Limb (tissue), 2 donors: ENCODE results near the gene ZNF423.
"Not testable (repeated sequence)": the region's sequence is repeated elsewhere in the genome, so short reads cannot be mapped to it uniquely, and the experiment has no call there.

Experiments used
- DNase-seq, 2 donors: peaks; one replicate each; pipeline ENCODE4 v3.0.0-alpha.2; 2016; ENCODE audit errors: extremely low spot score in 2 of 2

Gene ZNF423

GRCh38 chr16:49698931-49699840, 156.7 kb downstream of the ZNF423 start:
- DNase-seq, result peak; percentile 60 to 83

DNA sequence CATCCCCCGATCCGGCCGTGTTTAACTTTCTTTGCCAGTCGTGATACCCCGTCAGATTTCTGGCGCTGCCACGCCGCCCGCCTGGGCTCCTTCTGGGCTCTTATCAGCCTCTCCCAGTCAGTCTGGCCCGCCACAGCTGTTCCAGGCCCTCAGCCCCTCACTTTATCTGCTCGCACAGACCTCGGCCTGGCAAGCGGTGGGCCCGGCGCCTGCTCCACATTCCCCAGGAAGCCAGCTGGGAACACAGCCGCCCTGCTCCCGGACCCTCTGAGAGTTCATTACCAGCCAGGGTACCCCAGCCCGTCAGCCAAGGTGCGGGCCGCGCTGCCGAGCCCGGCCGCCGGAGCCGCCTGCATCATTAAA, 157.5 kb downstream of the ZNF423 start:
- DNase-seq, result peak; percentile 56 to 78

GRCh38 chr16:49697631-49698452, 158.1 kb downstream of the ZNF423 start:
- DNase-seq, result no peak

DNA sequence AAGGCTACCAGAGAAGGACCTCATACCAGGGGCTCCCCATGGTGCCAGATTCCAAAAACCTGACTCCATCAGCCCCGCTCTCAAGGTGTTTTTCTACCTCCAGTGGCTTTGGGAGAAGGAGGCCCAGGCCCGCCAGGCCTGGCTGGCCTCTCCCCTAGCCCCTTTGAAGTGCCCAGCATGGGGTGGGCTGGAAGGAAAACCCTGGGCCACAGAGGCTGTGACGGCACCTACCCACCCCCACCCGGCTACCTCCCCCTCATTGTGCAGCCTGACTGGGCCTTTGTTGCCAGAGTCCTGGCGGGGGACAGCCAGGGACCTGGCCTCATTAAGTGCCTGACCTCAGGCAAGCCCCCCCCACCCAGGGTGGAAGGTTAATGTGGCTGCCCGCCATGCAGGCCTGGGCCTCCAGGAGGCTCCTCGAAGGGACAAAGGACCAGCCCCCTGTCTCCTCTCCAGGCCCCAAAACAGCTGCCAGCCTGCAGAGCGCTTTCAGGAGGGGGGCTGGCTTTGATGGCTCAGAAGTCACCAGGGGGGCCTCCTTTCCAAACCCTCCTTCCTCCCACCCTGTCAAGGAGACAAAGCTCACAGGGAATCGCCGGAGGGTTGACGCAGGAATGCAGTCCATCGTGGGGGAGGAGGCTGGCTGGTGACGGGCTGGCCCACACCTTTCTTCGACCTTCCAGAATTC, 159.4 kb downstream of the ZNF423 start:
- DNase-seq, result peak in 1 of 2 donors; percentile 46

DNA sequence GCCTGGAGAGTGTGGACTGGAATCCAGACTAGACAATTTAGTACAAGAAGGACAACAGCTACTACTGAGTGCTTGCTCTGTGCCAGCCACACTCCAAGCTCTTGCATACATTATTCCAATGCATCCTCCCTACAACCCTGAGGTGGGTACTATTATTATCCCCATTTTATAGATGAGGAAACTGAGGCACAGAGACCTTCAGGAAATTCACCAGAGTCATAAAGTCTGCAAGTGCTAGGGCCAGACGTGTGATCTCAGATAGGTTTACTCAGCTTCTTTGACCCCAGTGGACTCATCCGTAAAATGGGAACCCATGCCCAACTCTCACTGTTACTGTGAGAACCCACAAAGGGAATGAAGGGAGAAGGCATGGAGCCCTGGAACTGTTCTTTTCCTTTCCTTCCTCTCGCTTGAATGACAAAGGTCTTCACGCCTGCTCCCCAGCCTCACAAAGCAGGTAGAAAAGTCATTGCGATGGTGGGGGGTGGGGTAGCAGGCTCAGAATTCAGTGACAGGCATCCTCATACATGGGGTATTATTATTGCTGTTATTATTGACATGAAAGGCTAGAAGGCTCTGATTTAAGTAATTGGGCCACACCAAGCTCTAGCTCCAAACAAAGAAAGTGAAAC, 160.0 kb downstream of the ZNF423 start:
- no peak for DNase-seq

- no peak for DNase-seq
Observed at GRCh38 chr16:49693445-49693844, 162.5 kb downstream of the ZNF423 start.

DNA sequence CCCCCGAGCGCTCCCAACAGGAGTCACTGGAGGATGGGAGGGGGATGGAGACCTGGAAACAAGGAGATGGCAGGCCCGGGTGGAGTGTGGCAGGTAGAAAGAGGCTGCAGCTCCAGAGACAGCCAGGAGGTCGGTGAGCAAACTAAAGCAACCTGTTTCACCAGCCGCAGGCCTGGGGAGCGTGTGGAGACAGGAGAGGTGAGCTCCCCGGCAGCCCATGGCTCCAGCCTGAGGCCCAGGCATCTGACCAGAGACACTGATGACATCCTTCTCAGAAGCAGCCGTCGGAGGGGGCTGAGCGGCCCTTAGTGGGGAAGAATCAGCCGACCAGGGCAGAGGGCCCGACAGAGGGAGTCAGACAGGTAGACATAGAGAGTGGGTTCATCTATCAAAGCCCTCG, 165.1 kb downstream of the ZNF423 start:
- no peak for DNase-seq

GRCh38 chr16:49688036-49688697, 167.7 kb downstream of the ZNF423 start:
- DNase-seq, result no peak

- no peak for DNase-seq
Observed at GRCh38 chr16:49687476-49688002, 168.4 kb downstream of the ZNF423 start.

- DNase-seq, result no peak
Observed at GRCh38 chr16:49684696-49685095, 171.2 kb downstream of the ZNF423 start.

DNA sequence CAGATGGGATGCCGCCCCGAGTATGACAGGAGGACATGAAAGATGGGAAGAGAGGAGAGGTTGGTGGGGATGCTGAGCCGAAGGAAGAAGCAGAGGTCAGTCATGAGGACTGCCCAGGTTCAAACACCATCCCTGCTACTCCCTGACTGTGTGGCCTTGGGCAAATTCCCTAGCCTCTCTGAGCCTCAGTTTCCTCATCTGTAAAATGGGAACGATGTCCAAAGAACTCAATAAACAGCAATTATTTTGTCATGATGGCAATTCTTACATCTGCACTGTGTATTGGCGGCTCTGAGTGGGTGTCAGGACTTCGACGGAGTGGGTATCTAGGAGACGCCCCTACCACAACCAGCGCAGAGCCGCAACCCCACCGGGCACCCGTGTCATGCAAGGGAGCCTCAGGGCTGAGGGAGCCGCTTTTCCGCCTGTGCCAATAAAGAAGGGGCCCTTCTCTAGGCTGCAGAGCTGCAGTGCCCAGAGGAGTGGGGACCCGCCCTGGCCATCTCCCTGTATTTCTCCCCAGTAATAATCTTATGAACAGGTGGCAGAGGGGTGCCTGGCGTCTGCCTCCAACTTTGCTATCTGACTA, 173.2 kb downstream of the ZNF423 start:
- DNase-seq, result no peak

DNA sequence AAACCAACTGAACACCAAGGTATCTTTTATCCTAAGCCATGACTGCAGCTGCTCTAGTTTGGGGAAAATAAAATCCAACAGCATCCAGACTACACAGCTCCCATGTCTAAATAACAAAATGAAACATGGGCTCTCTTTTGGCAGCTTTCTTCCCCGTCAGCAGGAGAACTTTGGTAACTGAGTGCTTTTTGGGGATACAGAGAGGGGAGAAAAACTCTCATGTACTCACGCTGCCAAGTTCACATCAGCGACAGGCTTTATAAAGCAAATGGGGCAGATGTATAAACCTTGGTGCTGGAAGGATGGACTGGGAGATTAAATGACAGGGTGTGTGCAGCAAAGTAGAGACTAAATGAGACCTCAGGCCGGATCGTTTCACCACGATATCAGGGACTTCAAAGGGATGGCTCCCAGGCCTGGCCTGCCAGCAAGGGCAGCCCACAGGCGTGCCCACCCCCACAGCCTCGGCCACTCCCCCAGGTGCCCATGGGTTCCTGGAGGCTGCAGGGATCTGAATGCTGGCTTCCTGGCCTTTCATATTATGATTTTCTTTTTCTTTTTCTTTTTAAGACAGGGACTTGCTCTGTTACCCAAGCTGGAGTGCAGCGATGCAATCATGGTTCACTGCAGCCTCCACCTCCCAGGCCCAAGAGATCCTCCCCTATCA, 174.6 kb downstream of the ZNF423 start:
- no peak for DNase-seq

GRCh38 chr16:49679095-49679494, 176.8 kb downstream of the ZNF423 start:
- no peak for DNase-seq

GRCh38 chr16:49677661-49678060, 178.3 kb downstream of the ZNF423 start:
- not testable (repeated sequence) for DNase-seq

GRCh38 chr16:49675413-49675812, 180.5 kb downstream of the ZNF423 start:
- peak in 1 of 2 donors; percentile 58 for DNase-seq

DNA sequence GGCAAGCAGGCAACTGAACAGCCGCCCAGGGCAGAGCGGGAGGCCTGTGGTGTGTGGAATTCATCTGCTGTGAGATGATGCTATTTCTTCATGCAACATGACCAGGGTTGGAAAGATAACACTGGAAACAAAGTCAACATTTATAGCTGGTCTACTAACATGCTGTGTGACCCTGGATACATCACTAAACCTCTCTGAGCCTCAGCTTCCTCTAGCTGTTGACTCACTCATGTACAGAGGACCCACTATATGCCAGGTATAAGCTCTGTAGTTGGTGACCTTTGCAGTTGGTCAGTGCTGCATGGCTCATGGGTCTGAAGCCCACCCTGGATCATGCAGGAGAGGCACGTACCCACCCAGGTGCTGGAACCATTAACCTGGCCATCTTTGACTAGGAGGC, 180.9 kb downstream of the ZNF423 start:
- DNase-seq, result no peak

DNA sequence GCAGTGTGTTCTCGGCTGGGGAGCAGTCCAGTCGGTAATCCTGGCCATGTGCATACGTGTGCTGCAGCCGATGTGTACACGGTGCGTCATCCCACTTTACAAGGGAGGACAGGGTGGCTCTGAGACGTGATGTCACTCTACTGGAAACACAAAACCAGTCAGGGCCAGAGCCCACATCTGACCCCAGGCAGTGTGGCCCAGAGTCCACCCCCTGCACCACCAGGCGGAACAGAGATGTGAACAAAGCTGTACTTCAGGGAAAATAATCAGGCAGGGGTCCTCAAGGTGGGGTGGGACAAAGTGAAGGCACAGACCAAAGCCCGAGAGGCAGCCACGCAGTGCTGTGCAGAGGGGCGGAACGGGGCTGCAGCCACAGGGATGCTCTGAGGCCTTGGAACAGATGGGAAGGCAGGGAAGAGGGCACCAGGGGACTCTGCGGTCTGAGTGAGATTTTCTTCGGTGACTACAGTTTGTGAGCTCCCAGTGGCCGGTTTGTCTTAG, 181.5 kb downstream of the ZNF423 start:
- no peak for DNase-seq

DNA sequence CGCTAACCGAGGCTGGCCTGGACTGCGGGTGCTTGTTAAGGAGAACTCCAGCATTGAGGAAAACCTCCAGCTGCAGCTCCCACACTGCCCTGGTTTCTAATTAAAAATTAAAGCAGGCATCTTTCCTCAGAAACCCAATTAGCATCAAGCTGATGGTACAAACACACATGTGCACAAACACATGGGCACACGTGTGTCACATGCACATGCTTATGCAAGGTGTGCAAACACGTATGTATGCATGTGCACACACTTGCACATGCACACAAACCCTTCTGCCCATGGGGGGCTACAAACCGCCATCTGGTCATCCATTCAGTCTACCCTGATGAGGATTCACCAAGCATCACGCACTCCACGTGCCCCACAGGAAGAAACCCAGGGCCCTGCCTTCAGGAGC, 182.5 kb downstream of the ZNF423 start:
- DNase-seq, result no peak

DNA sequence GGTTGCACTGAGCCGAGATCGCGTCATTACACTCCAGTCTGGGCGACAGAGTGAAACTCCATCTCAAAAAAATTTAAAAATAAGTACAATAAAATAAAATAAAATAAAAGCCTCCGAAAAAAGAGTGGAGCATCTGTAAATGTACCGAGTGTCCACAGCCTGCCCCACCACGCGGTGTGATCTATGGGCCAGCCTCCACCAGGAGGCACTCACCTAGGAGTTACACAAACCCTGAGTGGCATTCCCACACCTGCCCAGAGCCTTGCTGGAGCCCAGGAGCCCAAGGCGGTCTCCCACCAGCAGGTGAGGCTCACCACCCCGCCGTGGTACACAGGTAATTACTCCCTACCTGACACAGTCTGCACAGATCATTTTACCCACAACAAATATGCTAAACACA, 183.2 kb downstream of the ZNF423 start:
- DNase-seq, result no peak

DNA sequence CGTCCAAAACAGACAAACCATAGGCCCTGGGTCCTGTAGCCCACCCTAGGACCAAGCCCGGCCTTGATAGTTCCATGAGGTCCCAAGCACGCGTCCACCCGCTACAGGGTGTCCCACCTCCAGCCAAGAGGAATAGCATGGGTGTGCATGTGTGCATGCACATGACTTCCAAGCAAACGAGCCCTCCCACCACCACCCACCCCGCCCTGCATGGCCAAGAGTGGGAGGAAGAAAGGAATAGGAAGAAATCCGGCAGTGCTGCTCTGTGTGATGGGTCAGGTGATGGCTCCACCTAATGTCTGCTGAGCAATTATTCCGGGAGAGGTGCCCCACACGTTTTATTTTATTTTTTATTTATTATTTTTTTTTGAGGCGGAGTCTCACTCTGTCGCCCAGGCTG, 184.6 kb downstream of the ZNF423 start:
- no peak for DNase-seq
